ENCODE measurements around the gene PROX2. TPM values are rescaled to one million over a fixed set of nuclear protein-coding genes. Genes with fewer than 3 reads are reported as not detected.
A peak's percentile ranks its signal among the peaks of the same experiment; 100 is the strongest.

PROX2 gene
- total RNA-seq, 1 donor from 2014 or later, result not detected

DNA sequence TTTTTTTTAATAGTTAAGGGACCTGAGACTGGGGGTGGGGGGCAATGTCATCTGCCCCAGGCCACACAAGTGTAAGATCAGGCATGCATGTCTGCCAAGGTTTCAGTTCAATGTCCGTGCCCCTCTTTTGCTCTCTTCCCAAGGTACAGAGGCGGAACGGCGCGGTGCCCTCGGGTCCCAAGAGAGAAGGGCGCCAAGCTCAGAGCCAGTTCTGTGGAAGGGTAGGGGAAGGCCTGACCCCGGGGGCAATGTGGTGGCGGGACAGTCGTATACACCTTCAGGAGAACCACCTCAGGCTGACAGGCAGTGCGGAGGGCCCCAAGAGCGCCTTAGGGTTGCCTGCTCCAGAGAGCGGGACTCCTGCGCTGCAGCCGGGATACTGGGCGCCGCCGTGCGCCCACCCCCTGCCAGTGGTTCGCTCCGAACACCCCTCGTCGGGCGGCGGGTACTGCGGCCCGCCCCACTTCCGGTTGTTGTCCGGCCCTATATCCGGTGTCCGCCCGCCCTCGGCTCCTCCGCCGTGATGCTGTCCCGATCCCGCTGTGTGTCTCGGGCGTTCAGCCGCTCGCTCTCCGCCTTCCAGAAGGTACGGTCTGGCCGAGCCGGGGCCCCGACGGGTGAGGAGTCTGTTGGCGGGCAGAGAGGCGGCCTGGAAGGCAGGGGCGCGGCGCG lies 5.6 kb upstream of the PROX2 start, which contains the start of gene DLST:
Gene DLST, plus strand, starts transcription at position 486 of the 672 bp plus-strand sequence. Its CDS starts 38 bp downstream, at position 524.
- peak; percentile 63 to 90 for DNase-seq (ENCODE audit: low read depth in 2 of 2)

DNA sequence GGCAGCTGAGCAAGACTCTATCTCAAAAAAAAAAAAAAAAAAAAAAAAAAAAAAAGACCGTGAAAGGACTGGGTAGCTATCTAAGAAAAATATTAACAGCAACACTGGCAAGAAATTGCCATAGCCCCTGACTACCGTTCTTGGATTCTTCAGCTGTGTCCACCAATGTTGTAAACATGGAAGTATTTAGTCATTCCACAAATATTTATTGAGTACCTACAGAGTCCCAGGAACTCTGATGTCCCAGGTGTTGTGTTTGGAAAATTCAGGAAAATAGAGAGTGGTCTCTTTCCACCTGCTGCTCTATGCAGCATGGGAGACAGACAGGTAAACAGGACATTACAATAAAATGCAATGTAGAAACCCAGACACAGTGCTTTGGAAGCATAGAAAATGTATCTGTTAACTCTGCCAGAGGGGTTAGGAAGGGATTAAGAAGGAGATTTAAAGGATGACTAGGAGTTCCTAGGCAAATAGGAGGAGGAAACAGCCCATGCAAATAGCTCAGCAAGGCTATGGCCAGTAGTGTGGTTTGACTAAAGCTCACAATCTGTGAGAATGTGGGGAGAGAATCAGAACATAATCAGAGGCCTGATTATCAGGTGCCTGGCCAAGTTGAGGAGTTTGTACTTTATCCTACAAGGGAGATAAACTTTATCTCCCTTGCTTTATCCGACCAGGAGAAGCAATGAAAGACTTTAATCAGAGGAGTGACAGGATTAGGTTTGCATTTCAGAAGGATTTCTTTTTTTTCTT lies 3.7 kb upstream of the PROX2 start:
- DNase-seq (ENCODE audit: low read depth in 2 of 2), result no peak

DNA sequence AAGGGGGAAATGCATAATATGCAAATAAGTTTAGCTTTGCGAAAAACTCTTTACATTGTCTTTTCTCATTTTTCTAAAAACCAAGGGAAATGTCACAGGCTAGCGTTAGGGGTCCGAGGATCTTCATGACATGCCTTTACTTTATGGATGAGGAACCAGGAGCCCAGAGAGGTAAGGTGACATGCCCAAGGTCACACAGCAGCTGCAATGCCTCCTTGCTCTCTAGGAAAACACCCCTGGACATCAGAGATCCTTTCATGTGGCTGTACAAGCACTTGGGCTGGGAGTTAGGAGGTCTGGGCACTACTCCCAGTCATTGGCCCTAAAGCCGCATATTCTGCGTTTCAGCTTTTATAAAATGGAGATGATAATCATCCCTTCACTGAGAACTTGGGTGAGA lies 741 bp downstream of the PROX2 start:
- no peak for DNase-seq (ENCODE audit: low read depth in 2 of 2)

DNA sequence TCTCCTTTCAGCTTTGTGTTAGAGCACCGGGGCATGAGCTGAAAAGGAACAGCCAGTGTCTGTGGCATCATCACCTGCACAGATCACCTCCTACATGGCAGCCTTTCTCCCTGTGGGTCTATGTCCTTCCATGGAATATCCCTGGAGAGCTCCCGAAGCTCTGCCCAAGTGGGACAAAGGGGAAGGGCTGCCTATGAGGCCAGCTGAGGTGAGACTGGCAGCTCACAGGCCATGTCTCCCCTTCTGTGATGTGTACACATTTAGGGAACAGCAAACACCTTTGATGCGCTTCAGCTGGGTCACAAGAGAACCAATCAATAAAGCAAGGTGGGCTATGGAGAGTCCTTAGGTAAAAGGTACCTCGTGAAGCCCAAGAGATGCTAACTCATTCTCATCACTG lies 4.1 kb downstream of the PROX2 start:
- no peak for DNase-seq (ENCODE audit: low read depth in 2 of 2)

DNA sequence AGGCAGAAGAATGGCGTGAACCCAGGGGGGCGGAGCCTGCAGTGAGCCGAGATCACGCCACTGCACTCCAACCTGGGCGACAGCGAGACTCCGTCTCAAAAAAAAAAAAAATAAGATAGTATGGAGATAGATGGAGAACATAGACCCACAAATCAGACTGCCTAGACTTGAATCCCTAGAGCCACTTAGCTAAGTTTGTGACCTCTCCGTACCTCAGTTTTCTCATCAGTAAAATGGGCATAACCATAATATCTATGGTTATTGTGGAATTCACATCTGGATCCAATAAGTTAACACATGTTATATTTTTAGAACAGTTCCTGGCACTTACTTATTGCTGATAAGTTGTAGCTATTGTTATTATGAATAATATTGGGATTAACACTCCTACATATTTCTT lies 7.2 kb downstream of the PROX2 start:
- DNase-seq (ENCODE audit: low read depth in 2 of 2), result no peak

DNA sequence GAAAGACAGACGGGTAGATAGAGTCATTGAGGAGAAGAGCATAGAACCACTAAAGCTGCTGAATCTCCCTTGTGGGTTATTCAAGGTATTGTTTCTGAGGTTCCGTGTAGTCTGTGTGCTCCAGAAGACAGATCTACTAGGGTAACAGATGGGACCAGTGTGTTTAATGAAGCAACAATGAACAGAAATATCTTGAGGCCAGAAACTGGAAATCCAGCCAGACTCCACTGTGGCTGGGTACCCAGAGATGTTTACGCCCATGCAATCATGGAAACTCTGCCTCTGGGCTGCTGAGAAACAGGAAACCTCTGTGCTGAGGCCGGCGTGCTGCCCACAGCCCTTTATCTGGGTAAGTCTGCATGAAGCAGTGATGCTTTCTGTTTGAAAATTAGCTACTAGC lies 8.3 kb downstream of the PROX2 start:
- DNase-seq (ENCODE audit: low read depth in 2 of 2), result peak; percentile 55 to 72

DNA sequence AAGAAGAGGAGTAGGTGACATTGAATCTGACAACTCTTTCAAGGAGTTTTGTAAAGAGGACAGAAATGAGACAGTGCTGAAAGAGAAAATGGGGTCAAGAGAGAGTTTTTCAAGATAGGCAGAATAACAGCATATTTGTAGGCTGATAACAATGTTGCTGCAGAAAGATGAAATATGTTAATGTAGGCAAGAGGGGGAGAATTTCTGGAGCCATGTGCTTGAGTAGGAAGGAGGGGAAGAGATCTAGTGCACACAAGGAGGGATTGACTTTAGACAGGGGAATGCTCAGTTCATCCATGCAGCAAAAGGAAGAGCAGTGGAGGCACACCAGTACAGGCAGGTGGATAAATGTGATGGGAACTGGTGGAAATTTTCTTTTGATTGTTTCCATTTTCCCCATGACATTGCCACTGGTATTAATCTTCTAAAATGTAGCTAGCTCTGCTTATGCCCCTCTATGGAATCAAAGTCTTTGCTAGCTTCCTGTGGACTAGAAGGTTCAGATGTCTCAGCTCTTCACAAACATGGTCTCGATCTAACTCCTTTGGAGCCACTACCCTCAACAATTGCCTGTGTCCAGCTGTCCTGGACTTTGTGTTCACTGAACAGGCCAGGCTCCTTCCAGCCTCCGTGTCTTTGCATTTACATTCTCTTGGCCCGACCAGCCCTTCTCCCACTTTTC lies 9.1 kb downstream of the PROX2 start:
- no peak for DNase-seq (ENCODE audit: low read depth in 2 of 2)

DNA sequence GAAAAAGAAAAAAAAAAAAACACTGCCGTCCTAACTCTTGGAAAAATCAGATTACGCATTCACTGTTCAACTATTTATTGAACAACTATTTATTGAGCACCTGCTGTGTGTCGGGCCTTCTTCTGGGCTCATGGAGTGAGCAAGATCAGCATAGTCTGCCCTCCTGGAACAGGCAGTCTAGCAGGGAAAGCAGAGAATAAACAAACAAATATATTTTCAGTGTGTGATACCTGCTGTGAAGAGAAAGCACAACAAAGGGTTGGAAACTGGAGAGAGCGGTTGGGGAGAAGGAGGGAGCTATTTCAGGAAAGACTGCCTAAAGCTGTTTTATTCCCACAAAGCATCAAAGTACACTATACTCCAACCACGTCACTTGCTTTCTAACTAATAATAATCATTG lies 10.8 kb downstream of the PROX2 start:
- DNase-seq (ENCODE audit: low read depth in 2 of 2), result no peak

DNA sequence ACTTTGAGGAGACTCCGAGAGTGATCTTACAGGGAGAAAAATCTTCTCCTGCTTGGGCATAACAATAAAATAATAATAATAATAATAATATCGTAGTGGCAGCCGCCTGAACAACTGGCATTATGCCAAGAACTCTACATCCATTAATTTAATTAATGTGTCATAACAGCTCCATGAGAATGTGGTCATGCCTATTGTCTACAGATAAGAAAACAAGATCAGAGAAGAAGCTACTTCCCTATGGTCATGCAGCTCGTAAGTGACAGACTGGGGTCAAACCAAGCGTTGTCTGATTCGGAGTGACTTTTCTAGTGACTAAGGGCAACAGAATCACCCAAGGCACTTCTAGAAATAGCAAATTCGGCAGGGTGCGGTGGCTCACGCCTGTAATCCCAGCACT lies 11.7 kb downstream of the PROX2 start:
- no peak for DNase-seq (ENCODE audit: low read depth in 2 of 2)

DNA sequence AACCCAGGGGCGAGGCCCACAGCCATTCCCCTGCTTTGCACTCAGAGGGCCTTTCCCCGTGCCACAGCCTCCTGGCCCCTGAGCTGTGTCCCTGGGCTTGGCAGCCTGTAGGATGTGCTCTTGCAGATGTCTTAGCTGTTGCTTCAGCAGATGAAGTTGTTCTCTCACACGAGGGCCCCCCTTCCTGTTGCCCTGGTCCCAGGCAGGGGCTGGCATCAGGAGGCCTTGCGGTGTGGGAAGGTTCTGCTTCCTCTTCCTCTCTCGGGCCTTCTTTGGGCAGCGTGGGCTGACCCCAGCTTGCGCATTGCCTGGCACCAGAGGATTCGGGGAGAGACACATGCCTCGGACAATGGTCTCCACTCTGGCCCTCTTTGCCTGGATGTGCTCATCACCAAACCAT lies 12.7 kb downstream of the PROX2 start:
- no peak for DNase-seq (ENCODE audit: low read depth in 2 of 2)

DNA sequence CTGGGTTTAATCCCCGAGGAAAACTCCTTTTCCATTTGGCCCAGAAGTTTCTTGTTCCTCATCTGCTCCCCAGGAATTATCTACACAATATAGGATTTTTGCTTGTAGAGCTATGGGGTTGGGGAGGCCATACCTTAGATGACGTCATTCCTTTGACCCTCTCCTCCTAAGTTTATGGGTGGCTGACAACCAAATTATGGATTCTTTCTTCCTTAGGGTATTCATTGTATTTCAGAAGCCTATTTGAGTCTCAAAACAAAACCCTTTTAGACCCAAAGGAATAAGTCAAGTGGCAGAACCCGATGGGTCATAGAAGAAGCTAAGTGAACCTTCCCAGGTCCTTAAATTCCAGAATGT lies 14.2 kb downstream of the PROX2 start:
- no peak for DNase-seq (ENCODE audit: low read depth in 2 of 2)

DNA sequence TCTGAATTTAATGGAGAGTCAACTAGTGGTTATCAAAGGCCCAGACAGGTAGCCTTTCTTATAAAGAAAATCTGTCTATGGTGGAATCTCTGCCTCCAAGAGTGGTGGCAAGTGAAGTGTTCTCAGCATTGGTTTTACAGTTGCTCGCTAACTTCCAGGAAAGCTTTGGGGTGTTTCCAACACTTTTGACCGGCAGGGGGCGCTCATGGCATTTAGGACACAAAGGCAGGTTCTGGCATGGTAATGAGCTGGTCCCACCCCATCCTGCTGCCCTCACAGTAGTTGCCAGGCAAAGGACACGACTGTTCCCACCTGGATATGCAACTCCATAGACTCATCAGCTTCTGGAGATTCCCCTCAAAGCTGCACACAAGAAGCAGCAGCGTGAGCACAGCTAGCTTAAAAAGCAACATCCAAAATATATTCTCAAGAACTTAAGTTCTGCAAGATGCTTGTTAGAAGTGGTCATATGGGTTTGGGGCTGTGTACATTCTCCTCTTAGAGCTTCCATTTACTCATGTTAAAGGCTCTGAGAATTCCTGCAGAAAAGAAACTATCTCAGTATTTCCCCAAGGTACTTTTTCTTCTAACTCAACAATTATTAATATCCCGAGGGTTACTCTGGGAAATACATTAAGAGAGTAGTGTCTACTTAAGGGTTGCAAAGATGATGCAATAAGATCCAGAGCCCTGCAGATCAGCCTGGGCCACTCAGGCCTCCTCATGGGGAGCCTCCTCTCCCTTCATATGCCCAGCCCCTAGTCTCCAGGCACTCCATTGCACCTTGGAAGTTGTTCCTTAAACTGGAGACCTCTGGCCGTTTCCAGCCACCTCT lies 14.8 kb downstream of the PROX2 start:
- DNase-seq (ENCODE audit: low read depth in 2 of 2), result peak; percentile 76 to 86

DNA sequence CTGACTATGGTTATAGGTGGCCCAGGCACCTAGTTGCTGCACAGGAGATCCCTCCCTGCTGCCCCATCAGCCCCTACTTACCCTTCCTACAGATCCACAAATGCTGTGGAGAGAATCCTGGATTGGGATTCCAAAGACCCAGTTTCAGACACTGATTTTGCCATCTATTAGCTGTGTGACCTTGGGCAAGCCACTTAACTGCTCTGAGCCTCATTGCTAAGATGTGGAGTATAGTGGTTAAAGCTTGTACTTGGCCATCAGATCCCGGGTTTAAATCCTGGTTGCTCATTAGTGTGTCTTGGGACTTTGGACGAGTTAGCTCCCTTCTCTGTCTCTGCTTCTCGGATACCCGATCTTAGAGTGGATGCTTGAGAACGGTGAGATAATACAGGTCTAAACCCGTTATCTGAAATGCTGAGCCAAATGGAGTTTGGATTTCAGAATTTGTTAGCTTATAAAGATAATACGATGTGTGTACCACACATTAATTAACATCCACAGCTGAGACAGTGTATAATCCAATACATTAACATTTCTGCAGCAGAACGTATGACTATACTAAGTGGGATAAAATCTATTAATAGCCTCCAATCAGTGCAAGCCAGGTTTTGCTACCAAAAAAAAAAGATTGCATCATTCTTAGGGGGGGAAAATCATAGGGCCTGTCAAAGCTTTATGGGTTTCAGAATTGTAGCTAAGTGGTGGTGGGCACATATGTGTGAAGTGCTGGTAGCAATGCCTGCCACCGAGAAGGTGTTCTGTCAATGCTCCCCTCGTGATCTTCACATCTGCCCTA lies 16.0 kb downstream of the PROX2 start:
- DNase-seq (ENCODE audit: low read depth in 2 of 2), result no peak

DNA sequence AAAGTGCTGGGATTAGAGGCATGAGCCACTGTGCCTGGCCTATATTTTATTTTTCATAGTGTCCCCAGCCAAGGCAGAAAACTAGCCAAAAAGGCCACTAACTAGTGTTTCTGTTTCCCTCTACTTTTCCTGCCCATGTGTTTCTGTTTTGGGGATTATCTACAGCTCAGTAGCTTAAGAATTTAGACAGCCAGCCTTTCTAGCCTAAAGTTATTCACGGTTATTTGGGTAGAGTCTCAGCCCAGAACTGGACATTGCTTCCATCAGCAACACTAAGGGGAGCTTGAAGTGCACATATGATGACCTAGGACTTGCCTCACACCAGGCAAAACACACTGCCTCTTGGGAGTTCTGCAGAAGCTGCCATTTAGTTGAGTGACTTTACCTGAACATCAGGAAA lies 17.9 kb downstream of the PROX2 start:
- DNase-seq (ENCODE audit: low read depth in 2 of 2), result no peak

DNA sequence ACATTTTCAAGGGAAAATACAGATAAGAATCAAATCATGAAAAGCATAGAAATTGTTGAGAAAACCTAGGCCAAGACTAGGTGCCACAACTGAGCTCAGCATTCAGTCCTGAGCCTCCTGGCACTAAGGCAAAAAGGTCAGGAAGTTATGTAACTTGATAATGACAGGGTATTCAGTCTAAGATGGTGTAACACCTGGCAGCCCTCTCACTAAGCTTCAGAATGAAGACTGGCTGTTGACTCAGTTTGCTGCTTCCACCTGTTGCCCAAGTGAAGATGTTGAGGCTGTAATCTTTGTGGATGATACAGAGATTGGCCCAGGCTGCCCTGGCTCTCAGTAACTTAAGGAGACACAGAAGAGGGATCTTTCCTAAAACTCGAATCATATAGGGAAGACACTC lies 19.6 kb downstream of the PROX2 start:
- DNase-seq (ENCODE audit: low read depth in 2 of 2), result no peak

DNA sequence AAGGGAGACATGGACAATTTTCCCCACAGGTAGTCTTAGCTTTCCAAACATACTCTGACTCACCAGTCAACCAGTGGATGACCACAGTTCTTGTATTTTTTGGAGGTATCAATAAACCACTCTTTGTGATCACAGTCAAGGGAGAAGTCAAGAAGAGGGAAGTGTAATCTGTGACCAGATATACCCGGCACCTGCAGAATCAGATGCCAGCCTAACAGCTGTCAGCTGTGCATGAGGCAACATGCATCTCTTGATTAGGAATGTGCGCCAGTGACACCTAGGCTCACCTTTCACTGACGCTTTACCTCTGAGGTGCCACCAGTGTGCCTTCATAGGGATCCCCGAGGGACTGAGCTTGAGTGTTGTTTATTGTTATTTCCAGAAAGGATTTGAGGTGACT lies 20.0 kb downstream of the PROX2 start:
- no peak for DNase-seq (ENCODE audit: low read depth in 2 of 2)

DNA sequence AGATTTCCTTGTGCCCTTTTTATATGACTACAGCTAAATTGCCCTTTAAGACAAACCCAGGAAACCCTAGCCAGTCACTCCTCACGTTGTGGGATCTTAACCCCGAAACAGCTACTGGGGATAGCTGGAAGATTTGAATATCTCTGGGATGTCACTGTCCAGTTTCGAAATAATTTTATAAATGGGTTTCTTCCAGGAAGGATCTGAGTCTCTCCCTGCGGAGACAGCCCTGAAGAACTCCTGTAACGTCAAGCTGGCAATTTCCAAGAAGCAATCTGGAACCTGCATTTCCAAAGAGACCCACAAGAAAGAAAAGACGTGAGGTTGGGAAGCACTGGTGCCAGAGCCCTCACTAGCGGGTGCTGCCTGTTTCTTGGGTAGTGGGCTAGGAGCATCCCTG lies 20.9 kb downstream of the PROX2 start:
- no peak for DNase-seq (ENCODE audit: low read depth in 2 of 2)

DNA sequence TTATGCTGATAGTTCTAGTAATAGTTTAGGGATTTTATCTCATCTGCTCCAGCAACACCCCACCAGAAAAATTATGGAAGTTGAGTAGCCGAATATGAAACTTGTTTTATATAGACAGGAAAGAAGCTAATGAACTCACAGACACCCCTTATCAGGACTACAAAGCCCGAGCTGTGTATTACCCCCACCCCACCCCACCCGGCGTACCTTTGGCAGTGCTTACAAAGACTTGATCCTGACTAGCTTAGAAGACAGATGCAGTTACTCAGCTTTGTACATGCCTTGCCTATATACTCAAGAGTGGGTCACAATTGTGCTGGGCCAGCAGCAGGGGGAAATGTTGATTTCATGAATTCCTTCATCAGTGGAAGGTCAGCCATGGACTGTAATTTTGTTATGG lies 22.4 kb downstream of the PROX2 start:
- no peak for DNase-seq (ENCODE audit: low read depth in 2 of 2)

DNA sequence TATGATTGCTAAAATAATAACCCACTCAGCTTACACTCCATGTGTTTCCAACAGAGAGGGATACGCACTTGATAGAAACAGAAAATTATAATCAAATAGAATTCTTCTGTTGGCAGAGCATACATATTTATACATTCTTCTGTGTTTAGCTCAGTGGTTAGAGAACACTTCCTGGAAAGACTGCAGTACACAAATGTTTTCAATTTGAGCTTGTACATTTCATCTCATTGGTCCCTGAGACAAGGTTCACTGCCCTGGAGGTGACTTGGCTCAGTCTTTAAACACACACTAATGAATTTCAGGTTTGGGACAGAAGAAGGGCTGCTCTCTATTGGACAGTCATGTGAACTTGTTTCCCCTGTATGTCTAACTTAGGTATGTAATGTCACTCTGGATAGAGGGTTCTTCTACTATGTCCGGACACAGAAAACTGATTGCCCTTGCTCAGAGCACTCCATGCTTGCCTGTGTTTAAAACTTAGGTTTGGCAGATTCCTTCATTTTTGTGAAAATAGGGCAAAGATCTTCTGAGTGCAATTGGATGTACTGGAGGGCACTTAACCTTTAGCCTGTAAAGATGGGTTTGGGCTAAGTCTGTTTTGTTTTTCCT lies 22.9 kb downstream of the PROX2 start:
- peak; percentile 7 to 27 for DNase-seq (ENCODE audit: low read depth in 2 of 2)

DNA sequence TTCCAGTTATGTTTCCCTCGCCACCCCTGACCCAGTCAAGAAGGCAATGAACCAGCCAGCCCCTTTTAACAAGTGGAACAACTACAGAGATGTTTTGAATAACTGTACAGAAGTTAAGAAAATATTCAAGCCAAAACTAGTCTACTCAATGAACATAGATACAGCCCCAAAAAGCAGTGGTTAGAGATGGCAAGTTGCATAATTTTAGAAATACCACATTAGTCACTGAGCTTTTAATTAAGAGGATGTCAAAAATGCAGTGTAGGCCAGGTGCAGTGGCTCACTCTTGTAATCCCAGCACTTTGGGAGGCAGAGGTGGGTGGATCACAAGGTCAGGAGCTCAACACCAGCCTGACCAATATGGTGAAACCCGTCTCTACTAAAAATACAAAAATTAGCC lies 27.2 kb downstream of the PROX2 start:
- DNase-seq (ENCODE audit: low read depth in 2 of 2), result no peak
